ENCODE data around the gene EFNA1. TPM values are rescaled to one million over a fixed set of nuclear protein-coding genes. Genes with fewer than 3 reads are reported as not detected.

The EFNA1 gene
- total RNA-seq, 4 donors from 2014 or later, result 88.9 to 198 (median 120) TPM

DNA sequence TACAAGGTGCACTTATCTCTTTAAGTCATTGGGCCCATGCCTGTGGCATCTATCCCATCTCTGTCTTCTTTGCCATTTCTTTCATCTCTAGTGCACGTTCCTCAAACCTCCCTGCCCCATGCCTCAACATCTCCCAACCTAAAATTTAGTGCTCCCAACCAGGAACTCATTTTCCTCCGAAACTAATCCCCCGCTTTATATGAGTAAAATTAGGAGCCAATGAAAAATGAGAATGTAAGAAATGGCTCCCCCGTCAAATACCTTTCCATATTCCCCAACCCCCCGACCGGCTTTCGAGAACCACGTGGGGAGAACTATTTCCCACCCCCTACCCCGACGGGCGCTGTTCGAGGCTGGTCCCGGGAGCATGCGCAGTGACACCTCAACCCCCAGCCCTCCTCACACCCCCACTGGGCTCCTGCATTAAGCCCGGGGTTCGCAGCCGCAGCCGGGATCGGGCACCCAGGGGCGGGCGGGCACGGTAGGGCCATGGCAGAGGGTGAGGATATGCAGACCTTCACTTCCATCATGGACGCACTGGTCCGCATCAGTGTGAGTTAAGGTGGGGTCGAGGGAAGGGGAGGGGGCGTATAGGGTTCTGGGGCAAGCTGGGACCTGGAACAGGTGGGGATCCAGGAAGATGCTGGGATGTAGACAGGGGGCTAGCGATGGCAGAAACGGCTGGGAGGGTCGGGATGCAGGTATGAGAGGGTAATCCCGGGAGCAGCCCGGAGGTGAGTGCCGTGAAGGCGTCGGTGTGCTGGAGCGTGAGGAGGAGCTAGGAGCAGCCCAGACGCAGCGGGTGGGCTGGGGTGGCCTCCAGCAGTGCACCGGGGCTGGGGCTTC lies 46.0 kb downstream of the EFNA1 start, which contains the start of gene TRIM46:
TSS of gene TRIM46 (plus strand) at position 372 of the 846 bp plus-strand sequence. CDS start at position 490, 118 bp downstream.
- TF ChIP-seq POLR2A (IDR thresholded peaks at IDR 0.05) (no peak), EP300 (IDR thresholded peaks at IDR 0.05) (no peak), CTCF (IDR thresholded peaks at IDR 0.05) (no peak), POLR2AphosphoS5 (IDR thresholded peaks at IDR 0.05) (no peak)
- Histone ChIP-seq H3K9me3 (no peaks in the 10 kb centered on the region), H3K27ac (peak within 1 kb of the TSS; percentile 90), H3K27me3 (peaks cover 15% of the 10 kb centered on the region), H3K36me3 (peaks cover 20% of the 10 kb centered on the region), H3K4me3 (peak within 1 kb of the TSS; percentile 89), H3K4me1 (peaks cover 41% of the 10 kb centered on the region)
- DNase-seq (ENCODE audit: low spot score in 2 of 2), result peak; percentile 77 to 79
- 3% methylated on average over 37 of the region's 38 CpGs for WGBS

DNA sequence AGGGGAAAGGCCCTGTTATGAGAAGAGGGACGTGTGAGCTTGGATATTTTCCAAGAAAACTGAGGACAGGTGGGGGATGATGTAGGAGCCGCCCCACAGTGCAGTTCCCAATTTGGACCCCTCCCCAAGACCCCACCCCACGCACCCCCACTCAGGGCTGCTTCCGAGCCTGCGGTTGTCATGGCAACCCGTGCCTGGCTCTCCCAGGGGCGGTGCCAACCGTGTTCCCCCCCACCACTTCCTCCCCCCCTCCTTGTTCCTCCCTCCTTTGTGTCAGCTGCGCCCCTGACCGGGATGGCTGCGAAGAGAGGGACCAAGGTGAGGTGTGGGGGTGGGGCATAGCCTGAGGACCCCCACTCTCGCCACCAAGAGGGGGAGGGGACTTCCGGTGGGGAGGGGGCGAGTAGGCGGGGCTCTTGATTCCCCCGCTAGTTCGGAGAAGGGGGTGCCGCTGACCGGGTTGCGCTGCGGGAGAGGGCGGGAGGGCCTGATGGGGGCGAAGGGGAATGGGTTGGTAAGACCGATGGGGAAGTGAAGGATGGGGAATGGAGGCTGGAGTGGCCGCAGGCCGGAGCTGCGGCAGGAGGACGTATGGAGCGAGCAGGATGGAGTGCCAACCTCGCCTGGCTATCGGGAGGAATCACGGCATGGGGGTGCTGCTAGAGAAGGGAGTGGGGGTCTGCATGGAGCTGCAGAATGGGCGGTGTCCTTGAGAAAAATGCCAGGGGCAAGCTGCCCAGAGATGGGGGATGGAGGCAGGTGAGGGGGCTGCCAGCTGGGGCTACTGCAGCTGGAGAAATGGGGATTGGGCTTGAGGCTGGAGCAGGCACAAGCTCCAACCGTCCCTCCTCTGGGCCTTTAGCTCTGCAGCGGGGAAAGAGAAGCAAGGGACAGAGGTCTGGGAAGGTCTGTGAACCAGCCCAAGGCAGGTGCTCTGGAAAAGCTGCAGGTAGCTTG lies 46.9 kb downstream of the EFNA1 start:
- peaks cover 11% of the 10 kb centered on the region for H3K36me3 ChIP-seq
- DNase-seq (ENCODE audit: low spot score in 2 of 2), result peak; percentile 74 to 76
- 10% methylated on average over 35 of the region's 35 CpGs for WGBS
- H3K9me3 ChIP-seq, result no peaks in the 10 kb centered on the region
- TF ChIP-seq EP300 (IDR thresholded peaks at IDR 0.05), result no peak
- no peak overlapping the region for H3K27ac ChIP-seq
- peaks cover 41% of the 10 kb centered on the region for H3K4me1 ChIP-seq
- peaks cover 15% of the 10 kb centered on the region for H3K27me3 ChIP-seq
- peak overlapping the region; percentile 89 for H3K4me3 ChIP-seq

DNA sequence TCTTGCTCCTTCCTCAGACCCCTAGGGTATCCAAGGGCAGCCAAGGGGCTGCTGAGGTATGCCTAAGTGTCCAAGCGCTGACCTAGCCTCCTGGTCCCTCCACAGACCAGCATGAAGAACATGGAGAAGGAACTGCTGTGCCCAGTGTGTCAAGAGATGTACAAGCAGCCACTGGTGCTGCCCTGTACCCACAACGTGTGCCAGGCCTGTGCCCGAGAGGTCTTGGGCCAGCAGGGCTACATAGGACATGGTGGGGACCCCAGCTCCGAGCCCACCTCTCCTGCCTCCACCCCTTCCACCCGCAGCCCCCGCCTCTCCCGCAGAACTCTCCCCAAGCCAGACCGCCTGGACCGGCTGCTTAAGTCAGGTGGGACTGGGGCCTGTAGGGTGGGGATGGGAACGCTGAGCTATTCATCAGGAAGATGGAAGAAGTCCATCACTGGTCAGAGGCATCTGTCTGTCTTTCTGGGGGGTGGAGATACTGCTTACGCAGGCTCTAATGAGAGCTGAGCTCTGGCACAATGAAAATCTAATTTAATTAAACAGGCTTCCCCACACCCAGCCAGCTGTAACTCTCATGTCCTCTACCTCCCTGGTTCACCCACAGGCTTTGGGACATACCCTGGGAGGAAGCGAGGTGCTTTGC lies 47.7 kb downstream of the EFNA1 start:
- Histone ChIP-seq H3K27me3 (peaks cover 15% of the 10 kb centered on the region), H3K9me3 (no peaks in the 10 kb centered on the region), H3K4me1 (peaks cover 41% of the 10 kb centered on the region), H3K27ac (no peak overlapping the region), H3K4me3 (no peak overlapping the region), H3K36me3 (peaks cover 5% of the 10 kb centered on the region)
- DNase-seq (ENCODE audit: low spot score in 2 of 2), result peak; percentile 62 to 78
- WGBS, result 89% methylated on average over 10 of the region's 12 CpGs
- no peak for TF ChIP-seq POLR2AphosphoS5 (IDR thresholded peaks at IDR 0.05)
- TF ChIP-seq CTCF (IDR thresholded peaks at IDR 0.05), result no peak
- TF ChIP-seq POLR2A (IDR thresholded peaks at IDR 0.05), result no peak
- no peak for TF ChIP-seq EP300 (IDR thresholded peaks at IDR 0.05)

GRCh38 chr1:155175927-155176371 lies 48.3 kb downstream of the EFNA1 start:
- Histone ChIP-seq H3K36me3 (no peaks in the 10 kb centered on the region), H3K4me3 (no peak overlapping the region), H3K9me3 (no peaks in the 10 kb centered on the region), H3K27ac (no peak overlapping the region), H3K27me3 (peaks cover 15% of the 10 kb centered on the region), H3K4me1 (peaks cover 41% of the 10 kb centered on the region)
- TF ChIP-seq POLR2A (IDR thresholded peaks at IDR 0.05), result no peak
- TF ChIP-seq EP300 (IDR thresholded peaks at IDR 0.05), result no peak
- no peak for TF ChIP-seq CTCF (IDR thresholded peaks at IDR 0.05)
- no peak for TF ChIP-seq POLR2AphosphoS5 (IDR thresholded peaks at IDR 0.05)
- WGBS, result 87% methylated on average over 4 of the region's 9 CpGs
- DNase-seq (ENCODE audit: low spot score in 2 of 2), result peak; percentile 65 to 73

- DNase-seq (ENCODE audit: low spot score in 2 of 2), result peak; percentile 89 to 91
- Histone ChIP-seq H3K4me3 (no peak overlapping the region), H3K4me1 (peaks cover 41% of the 10 kb centered on the region), H3K36me3 (no peaks in the 10 kb centered on the region), H3K27me3 (peaks cover 15% of the 10 kb centered on the region), H3K27ac (no peak overlapping the region), H3K9me3 (no peaks in the 10 kb centered on the region)
- 61% methylated on average over 8 of the region's 8 CpGs for WGBS
- no peak for TF ChIP-seq EP300 (IDR thresholded peaks at IDR 0.05)
- TF ChIP-seq POLR2A (IDR thresholded peaks at IDR 0.05), result no peak
- TF ChIP-seq POLR2AphosphoS5 (IDR thresholded peaks at IDR 0.05), result no peak
- peak; percentile 83 to 95 for TF ChIP-seq CTCF (IDR thresholded peaks at IDR 0.05)
Observed at GRCh38 chr1:155176544-155177071, 48.9 kb downstream of the EFNA1 start.
